NB4 (cell line): ENCODE data around the gene SYCP2L.

Experiments
- MYC ChIP-seq: IDR thresholded peaks from 2 replicates; pipeline ENCODE4 v1.6.1; 2011; ENCODE audit warnings: low read depth, low read length
- TF ChIP-seq, protein P1 (sequence below): IDR thresholded peaks from one replicate; pipeline ENCODE4 v1.5.1; 2012; ENCODE audit warnings: low read depth, low read length

DNA sequence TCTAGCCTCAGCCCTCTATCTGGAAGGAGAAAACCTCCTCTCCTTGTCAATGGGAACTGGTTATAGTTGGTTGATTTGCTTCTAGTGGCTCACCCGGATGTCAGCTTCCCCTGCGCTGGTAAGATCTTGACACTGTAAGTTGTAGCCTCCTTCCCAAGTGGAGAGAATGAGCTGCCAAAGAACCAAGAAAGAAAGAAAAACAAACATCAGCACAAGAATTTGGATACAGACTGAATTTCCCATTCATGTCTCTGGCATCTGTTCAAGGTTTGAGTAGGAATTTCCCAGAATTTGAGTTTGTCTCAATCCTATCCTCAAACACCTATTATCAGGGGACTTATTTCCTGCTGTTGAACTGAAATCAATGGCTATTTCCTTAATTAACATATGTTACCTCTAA is 113.1 kb downstream of the SYCP2L start:
- TF ChIP-seq MYC, result no peak
- TF ChIP-seq, protein P1, sequence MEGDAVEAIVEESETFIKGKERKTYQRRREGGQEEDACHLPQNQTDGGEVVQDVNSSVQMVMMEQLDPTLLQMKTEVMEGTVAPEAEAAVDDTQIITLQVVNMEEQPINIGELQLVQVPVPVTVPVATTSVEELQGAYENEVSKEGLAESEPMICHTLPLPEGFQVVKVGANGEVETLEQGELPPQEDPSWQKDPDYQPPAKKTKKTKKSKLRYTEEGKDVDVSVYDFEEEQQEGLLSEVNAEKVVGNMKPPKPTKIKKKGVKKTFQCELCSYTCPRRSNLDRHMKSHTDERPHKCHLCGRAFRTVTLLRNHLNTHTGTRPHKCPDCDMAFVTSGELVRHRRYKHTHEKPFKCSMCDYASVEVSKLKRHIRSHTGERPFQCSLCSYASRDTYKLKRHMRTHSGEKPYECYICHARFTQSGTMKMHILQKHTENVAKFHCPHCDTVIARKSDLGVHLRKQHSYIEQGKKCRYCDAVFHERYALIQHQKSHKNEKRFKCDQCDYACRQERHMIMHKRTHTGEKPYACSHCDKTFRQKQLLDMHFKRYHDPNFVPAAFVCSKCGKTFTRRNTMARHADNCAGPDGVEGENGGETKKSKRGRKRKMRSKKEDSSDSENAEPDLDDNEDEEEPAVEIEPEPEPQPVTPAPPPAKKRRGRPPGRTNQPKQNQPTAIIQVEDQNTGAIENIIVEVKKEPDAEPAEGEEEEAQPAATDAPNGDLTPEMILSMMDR, result no peak
